ENCODE measurements around the gene IGF2BP3. TPM values are rescaled to one million over a fixed set of nuclear protein-coding genes. Genes with fewer than 3 reads are reported as not detected.
"Not testable (repeated sequence)": the region's sequence is repeated elsewhere in the genome, so short reads cannot be mapped to it uniquely, and the experiment has no call there.

The IGF2BP3 gene
- 61.5 and 120 TPM in 2 replicates for total RNA-seq (2014; rRNA removed; shearing (Covaris generic); ENCODE audit: low replicate concordance)

GRCh38 chr7:23470330-23471105, at the start of gene IGF2BP3:
TSS of gene IGF2BP3 (minus strand) at chr7:23470491. CDS start at chr7:23470110, 381 bp downstream.
- DNase-seq: peak; percentile 98
- H3K4me1 ChIP-seq (ENCODE audit: low read length): peaks cover 51% of the 10 kb centered on the region

GRCh38 chr7:23514755-23515154, 44.5 kb upstream of the IGF2BP3 start:
- Histone ChIP-seq H4K20me1 (ENCODE audit: insufficient read depth, low read depth, low read length) (peaks cover 7% of the 10 kb centered on the region; the same call in 1 of the 2 replicates), H3K4me2 (ENCODE audit: low read depth, low read length, poor library complexity, severe bottlenecking) (no peak overlapping the region), H3K9me3 (ENCODE audit: low read length) (no peaks in the 10 kb centered on the region), H3K36me3 (ENCODE audit: insufficient read depth, low read length) (peaks cover 54% of the 10 kb centered on the region), H3K27me3 (ENCODE audit: low read length) (no peaks in the 10 kb centered on the region), H3K4me3 (ENCODE audit: low read length) (no peak overlapping the region), H2AFZ (ENCODE audit: low read length) (no peak overlapping the region), H3K27ac (ENCODE audit: low read length) (no peak overlapping the region), H3K9me2 (replicated peaks; ENCODE audit: insufficient read depth, low read length) (no peaks in the 10 kb centered on the region), H3K4me1 (ENCODE audit: low read length) (no peaks in the 10 kb centered on the region), H3K9ac (ENCODE audit: low read length) (no peak overlapping the region), H3K79me2 (ENCODE audit: low read length) (peaks cover 80% of the 10 kb centered on the region)
- DNase-seq: no peak

More at GRCh38 chr7:23470330-23471105, at the start of gene IGF2BP3:
- Histone ChIP-seq H3K27ac (ENCODE audit: low read length) (peak within 1 kb of the TSS; percentile 96), H4K20me1 (ENCODE audit: insufficient read depth, low read depth, low read length) (peaks cover 14% of the 10 kb centered on the region; the same call in 1 of the 2 replicates), H3K4me3 (ENCODE audit: low read length) (peak within 1 kb of the TSS; percentile 91), H3K9me2 (replicated peaks; ENCODE audit: insufficient read depth, low read length) (no peaks in the 10 kb centered on the region), H3K9me3 (ENCODE audit: low read length) (no peaks in the 10 kb centered on the region), H3K9ac (ENCODE audit: low read length) (peak within 1 kb of the TSS; percentile 93), H2AFZ (ENCODE audit: low read length) (no peak within 1 kb of the TSS; the same call in 1 of the 2 replicates), H3K4me2 (ENCODE audit: low read depth, low read length, poor library complexity, severe bottlenecking) (peak within 1 kb of the TSS; percentile 82), H3K27me3 (ENCODE audit: low read length) (no peaks in the 10 kb centered on the region), H3K79me2 (ENCODE audit: low read length) (peaks cover 64% of the 10 kb centered on the region), H3K36me3 (ENCODE audit: insufficient read depth, low read length) (peaks cover 7% of the 10 kb centered on the region; the same call in 1 of the 2 replicates)

GRCh38 chr7:23513746-23514145, 43.5 kb upstream of the IGF2BP3 start:
- H3K4me1 ChIP-seq (ENCODE audit: low read length); H3K4me3 ChIP-seq (ENCODE audit: low read length); H2AFZ ChIP-seq (ENCODE audit: low read length); H3K27ac ChIP-seq (ENCODE audit: low read length); DNase-seq; H3K9me3 ChIP-seq (ENCODE audit: low read length); H3K27me3 ChIP-seq (ENCODE audit: low read length); H3K9me2 ChIP-seq (replicated peaks; ENCODE audit: insufficient read depth, low read length); H3K4me2 ChIP-seq (ENCODE audit: low read depth, low read length, poor library complexity, severe bottlenecking); H3K9ac ChIP-seq (ENCODE audit: low read length): not testable (repeated sequence)
- H3K36me3 ChIP-seq (ENCODE audit: insufficient read depth, low read length): peaks cover 53% of the 10 kb centered on the region
- peaks cover 78% of the 10 kb centered on the region for H3K79me2 ChIP-seq (ENCODE audit: low read length)
- H4K20me1 ChIP-seq (ENCODE audit: insufficient read depth, low read depth, low read length): peaks cover 13% of the 10 kb centered on the region; the same call in 1 of the 2 replicates

- no peak overlapping the region for H3K9ac ChIP-seq (ENCODE audit: low read length)
- no peaks in the 10 kb centered on the region for H3K79me2 ChIP-seq (ENCODE audit: low read length)
- no peak for DNase-seq
- H3K4me1 ChIP-seq (ENCODE audit: low read length): peaks cover 11% of the 10 kb centered on the region
- H3K9me2 ChIP-seq (replicated peaks; ENCODE audit: insufficient read depth, low read length): no peaks in the 10 kb centered on the region
- H3K27ac ChIP-seq (ENCODE audit: low read length): no peak overlapping the region
- no peaks in the 10 kb centered on the region for H3K36me3 ChIP-seq (ENCODE audit: insufficient read depth, low read length)
- H3K9me3 ChIP-seq (ENCODE audit: low read length): no peaks in the 10 kb centered on the region
- no peaks in the 10 kb centered on the region for H4K20me1 ChIP-seq (ENCODE audit: insufficient read depth, low read depth, low read length)
- H3K4me2 ChIP-seq (ENCODE audit: low read depth, low read length, poor library complexity, severe bottlenecking): no peak overlapping the region
- H2AFZ ChIP-seq (ENCODE audit: low read length): no peak overlapping the region
- no peaks in the 10 kb centered on the region for H3K27me3 ChIP-seq (ENCODE audit: low read length)
- H3K4me3 ChIP-seq (ENCODE audit: low read length): no peak overlapping the region
Measured at GRCh38 chr7:23494009-23494408, 23.7 kb upstream of the IGF2BP3 start.

GRCh38 chr7:23491502-23491901, 21.2 kb upstream of the IGF2BP3 start:
- Histone ChIP-seq H3K36me3 (ENCODE audit: insufficient read depth, low read length) (no peaks in the 10 kb centered on the region), H3K9ac (ENCODE audit: low read length) (peak overlapping the region; percentile 77), H3K4me1 (ENCODE audit: low read length) (peaks cover 11% of the 10 kb centered on the region), H4K20me1 (ENCODE audit: insufficient read depth, low read depth, low read length) (no peaks in the 10 kb centered on the region), H3K79me2 (ENCODE audit: low read length) (no peaks in the 10 kb centered on the region), H3K4me3 (ENCODE audit: low read length) (peak overlapping the region; percentile 66), H2AFZ (ENCODE audit: low read length) (no peak overlapping the region), H3K4me2 (ENCODE audit: low read depth, low read length, poor library complexity, severe bottlenecking) (peak overlapping the region; percentile 62), H3K27ac (ENCODE audit: low read length) (peak overlapping the region; percentile 73; the same call in 1 of the 2 replicates), H3K27me3 (ENCODE audit: low read length) (no peaks in the 10 kb centered on the region), H3K9me3 (ENCODE audit: low read length) (no peaks in the 10 kb centered on the region), H3K9me2 (replicated peaks; ENCODE audit: insufficient read depth, low read length) (no peaks in the 10 kb centered on the region)
- no peak for DNase-seq

GRCh38 chr7:23490357-23491135, 20.3 kb upstream of the IGF2BP3 start:
- no peaks in the 10 kb centered on the region for H3K36me3 ChIP-seq (ENCODE audit: insufficient read depth, low read length)
- peak overlapping the region; percentile 77 for H3K9ac ChIP-seq (ENCODE audit: low read length)
- H3K4me3 ChIP-seq (ENCODE audit: low read length): peak overlapping the region; percentile 66
- H3K4me1 ChIP-seq (ENCODE audit: low read length): peaks cover 11% of the 10 kb centered on the region
- peak overlapping the region; percentile 67; the same call in 1 of the 2 replicates for H2AFZ ChIP-seq (ENCODE audit: low read length)
- H3K4me2 ChIP-seq (ENCODE audit: low read depth, low read length, poor library complexity, severe bottlenecking): peak overlapping the region; percentile 82
- no peaks in the 10 kb centered on the region for H4K20me1 ChIP-seq (ENCODE audit: insufficient read depth, low read depth, low read length)
- H3K79me2 ChIP-seq (ENCODE audit: low read length): no peaks in the 10 kb centered on the region
- H3K27ac ChIP-seq (ENCODE audit: low read length): peak overlapping the region; percentile 80
- H3K27me3 ChIP-seq (ENCODE audit: low read length): no peaks in the 10 kb centered on the region
- H3K9me2 ChIP-seq (replicated peaks; ENCODE audit: insufficient read depth, low read length): no peaks in the 10 kb centered on the region
- no peaks in the 10 kb centered on the region for H3K9me3 ChIP-seq (ENCODE audit: low read length)
- DNase-seq: peak; percentile 82

- H3K9ac ChIP-seq (ENCODE audit: low read length); H3K27ac ChIP-seq (ENCODE audit: low read length); H4K20me1 ChIP-seq (ENCODE audit: insufficient read depth, low read depth, low read length); H3K79me2 ChIP-seq (ENCODE audit: low read length); H3K36me3 ChIP-seq (ENCODE audit: insufficient read depth, low read length); H3K4me3 ChIP-seq (ENCODE audit: low read length); H3K9me3 ChIP-seq (ENCODE audit: low read length); H3K4me2 ChIP-seq (ENCODE audit: low read depth, low read length, poor library complexity, severe bottlenecking); H2AFZ ChIP-seq (ENCODE audit: low read length); DNase-seq; H3K9me2 ChIP-seq (replicated peaks; ENCODE audit: insufficient read depth, low read length); H3K27me3 ChIP-seq (ENCODE audit: low read length): not testable (repeated sequence)
- peaks cover 11% of the 10 kb centered on the region for H3K4me1 ChIP-seq (ENCODE audit: low read length)
Measured at GRCh38 chr7:23488714-23489113, 18.4 kb upstream of the IGF2BP3 start.

GRCh38 chr7:23487670-23488069, 17.4 kb upstream of the IGF2BP3 start:
- Histone ChIP-seq H3K36me3 (ENCODE audit: insufficient read depth, low read length) (no peaks in the 10 kb centered on the region), H2AFZ (ENCODE audit: low read length) (no peak overlapping the region), H3K4me3 (ENCODE audit: low read length) (no peak overlapping the region), H3K79me2 (ENCODE audit: low read length) (no peaks in the 10 kb centered on the region), H4K20me1 (ENCODE audit: insufficient read depth, low read depth, low read length) (no peaks in the 10 kb centered on the region), H3K9me3 (ENCODE audit: low read length) (no peaks in the 10 kb centered on the region), H3K9ac (ENCODE audit: low read length) (no peak overlapping the region), H3K27ac (ENCODE audit: low read length) (no peak overlapping the region), H3K4me1 (ENCODE audit: low read length) (peaks cover 13% of the 10 kb centered on the region), H3K4me2 (ENCODE audit: low read depth, low read length, poor library complexity, severe bottlenecking) (no peak overlapping the region), H3K27me3 (ENCODE audit: low read length) (no peaks in the 10 kb centered on the region), H3K9me2 (replicated peaks; ENCODE audit: insufficient read depth, low read length) (no peaks in the 10 kb centered on the region)
- no peak for DNase-seq

Measured in Karpas-422 (cell line).